Measurements from ENCODE around the gene MPG.

Gene MPG

DNA sequence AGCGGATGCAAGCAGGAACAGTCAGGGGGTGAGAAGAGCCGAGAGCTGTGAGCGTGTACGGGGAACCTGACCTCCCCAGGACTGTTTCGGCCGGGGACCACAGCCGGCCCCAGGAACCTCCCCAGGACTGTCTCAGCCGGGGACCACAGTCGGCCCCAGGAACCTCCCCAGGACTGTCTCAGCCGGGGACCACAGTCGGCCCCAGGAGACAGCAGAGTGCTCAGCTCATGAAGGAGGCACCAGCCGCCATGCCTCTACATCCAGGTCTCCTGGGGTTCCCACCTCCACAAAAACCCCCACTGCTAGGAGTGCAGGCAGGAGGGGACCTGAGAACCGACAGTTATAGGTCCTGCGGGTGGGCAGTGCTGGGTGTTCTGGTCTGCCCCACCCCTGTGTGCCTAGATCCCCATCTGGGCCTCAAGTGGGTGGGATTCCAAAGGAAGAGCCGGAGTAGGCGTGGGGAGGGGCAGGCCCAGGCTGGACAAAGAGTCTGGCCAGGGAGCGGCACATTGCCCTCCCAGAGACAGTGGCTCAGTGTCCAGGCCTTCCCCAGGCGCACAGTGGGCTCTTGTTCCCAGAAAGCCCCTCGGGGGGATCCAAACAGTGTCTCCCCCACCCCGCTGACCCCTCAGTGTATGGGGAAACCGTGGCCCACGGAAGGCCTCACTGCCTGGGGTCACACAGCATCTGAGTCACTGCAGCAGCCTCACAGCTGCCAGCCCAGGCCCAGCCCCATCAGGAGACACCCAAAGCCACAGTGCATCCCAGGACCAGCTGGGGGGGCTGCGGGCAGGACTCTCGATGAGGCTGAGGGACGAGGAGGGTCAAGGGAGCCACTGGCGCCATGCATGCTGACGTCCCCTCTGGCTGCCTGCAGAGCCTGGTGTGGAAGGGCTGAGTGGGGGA lies 9.9 kb upstream of the MPG start:
- no peak overlapping the region for H3K27ac Mint-ChIP-seq
- peaks cover 51% of the 10 kb centered on the region for H3K4me1 Mint-ChIP-seq
- DNase-seq, result no peak
- H3K4me3 Mint-ChIP-seq, result no peak overlapping the region
- H3K36me3 Mint-ChIP-seq (ENCODE audit: low read depth), result no peaks in the 10 kb centered on the region
- TF ChIP-seq, protein P1, sequence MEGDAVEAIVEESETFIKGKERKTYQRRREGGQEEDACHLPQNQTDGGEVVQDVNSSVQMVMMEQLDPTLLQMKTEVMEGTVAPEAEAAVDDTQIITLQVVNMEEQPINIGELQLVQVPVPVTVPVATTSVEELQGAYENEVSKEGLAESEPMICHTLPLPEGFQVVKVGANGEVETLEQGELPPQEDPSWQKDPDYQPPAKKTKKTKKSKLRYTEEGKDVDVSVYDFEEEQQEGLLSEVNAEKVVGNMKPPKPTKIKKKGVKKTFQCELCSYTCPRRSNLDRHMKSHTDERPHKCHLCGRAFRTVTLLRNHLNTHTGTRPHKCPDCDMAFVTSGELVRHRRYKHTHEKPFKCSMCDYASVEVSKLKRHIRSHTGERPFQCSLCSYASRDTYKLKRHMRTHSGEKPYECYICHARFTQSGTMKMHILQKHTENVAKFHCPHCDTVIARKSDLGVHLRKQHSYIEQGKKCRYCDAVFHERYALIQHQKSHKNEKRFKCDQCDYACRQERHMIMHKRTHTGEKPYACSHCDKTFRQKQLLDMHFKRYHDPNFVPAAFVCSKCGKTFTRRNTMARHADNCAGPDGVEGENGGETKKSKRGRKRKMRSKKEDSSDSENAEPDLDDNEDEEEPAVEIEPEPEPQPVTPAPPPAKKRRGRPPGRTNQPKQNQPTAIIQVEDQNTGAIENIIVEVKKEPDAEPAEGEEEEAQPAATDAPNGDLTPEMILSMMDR (IDR thresholded peaks at IDR 0.05), result no peak
- no peaks in the 10 kb centered on the region for H3K27me3 Mint-ChIP-seq (ENCODE audit: low read depth, poor library complexity)
- H3K9me3 Mint-ChIP-seq, result no peaks in the 10 kb centered on the region

DNA sequence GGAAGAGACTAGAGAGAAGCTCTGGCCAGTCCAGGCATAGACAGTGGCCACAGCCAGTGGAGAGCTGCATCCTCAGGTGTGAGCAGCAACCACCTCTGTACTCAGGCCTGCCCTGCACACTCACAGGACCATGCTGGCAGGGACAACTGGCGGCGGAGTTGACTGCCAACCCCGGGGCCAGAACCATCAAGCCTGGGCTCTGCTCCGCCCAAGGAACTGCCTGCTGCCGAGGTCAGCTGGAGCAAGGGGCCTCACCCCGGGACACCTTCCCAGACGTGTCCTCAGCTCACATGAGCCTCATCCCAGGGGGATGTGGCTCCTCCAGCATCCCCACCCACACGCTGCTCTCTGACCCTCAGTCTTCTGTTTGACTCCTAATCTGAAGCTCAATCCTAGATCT lies 8.8 kb upstream of the MPG start:
- H3K27me3 Mint-ChIP-seq (ENCODE audit: low read depth, poor library complexity), result no peaks in the 10 kb centered on the region

DNA sequence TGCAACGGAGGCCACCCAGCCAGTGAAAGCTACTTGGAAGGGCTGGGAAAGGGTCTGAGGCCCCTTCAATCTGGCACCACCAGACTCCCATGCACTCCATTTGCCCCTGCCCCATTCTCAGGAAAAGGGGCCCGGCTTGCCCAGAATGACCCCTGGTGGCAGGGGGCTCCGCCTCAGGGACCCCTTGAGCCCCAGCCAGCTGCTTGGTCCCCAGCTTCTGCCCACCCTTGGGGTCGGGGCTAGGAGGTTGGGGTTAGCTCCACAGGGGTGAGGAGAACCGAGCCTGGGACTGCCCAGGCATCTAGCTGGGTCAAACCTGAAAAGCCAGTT lies 6.8 kb upstream of the MPG start:
- no peaks in the 10 kb centered on the region for H3K36me3 Mint-ChIP-seq (ENCODE audit: low read depth)
- no peaks in the 10 kb centered on the region for H3K27me3 Mint-ChIP-seq (ENCODE audit: low read depth, poor library complexity)
- H3K9me3 Mint-ChIP-seq, result no peaks in the 10 kb centered on the region
- peak overlapping the region; percentile 84 for H3K4me3 Mint-ChIP-seq
- DNase-seq, result no peak
- H3K4me1 Mint-ChIP-seq, result peaks cover 80% of the 10 kb centered on the region
- H3K27ac Mint-ChIP-seq, result no peak overlapping the region
- TF ChIP-seq, protein P1 (IDR thresholded peaks at IDR 0.05), result no peak

More for the DNA sequence above, 8.8 kb upstream of the MPG start:
- TF ChIP-seq, protein P1 (IDR thresholded peaks at IDR 0.05), result no peak
- Mint-ChIP-seq H3K4me1 (peaks cover 60% of the 10 kb centered on the region), H3K27ac (no peak overlapping the region), H3K9me3 (no peaks in the 10 kb centered on the region), H3K36me3 (ENCODE audit: low read depth) (no peaks in the 10 kb centered on the region), H3K4me3 (peak overlapping the region; percentile 18)
- no peak for DNase-seq

DNA sequence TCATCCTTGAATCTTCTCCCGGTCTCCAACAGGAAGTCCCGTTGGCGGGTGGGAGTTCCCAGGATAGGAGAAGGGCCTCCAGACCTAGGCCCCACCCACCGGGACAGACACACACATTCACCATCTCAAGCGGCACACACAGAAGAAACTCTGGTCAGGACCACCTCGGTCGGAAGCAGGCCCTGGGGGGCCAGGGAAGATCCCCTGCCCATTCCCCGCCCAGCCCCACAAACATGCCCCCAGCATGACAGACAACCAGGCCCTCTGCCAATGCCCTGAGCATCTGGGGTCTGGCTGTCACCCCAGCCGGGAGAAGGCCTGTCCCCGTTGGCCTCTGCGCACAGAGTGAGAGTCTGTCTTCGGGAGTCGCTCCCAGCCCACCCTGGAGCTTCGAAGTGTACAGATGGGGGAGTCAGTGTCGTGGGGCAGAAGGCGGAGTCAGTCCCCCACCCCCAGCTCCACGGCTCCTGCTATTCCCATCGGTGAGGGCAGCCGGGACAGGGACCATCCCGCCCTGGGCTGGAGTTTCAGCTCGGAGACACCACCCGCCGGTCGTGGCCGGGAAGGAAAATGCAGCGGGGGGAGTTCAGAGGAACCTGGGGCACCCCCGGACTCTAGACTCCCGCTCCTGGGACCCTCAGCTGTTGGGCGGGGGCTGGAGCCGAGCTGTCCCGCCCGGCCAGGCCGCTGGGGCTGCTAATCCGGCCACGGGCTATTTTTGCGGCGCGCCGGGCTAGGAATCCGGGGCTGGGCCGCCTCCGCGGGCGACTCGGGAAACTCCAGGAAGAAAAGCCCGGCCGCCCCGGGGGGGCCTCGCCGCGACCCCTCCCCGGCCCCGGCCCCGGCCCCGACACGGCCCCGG lies 6.3 kb upstream of the MPG start:
- H3K9me3 Mint-ChIP-seq, result no peaks in the 10 kb centered on the region
- TF ChIP-seq, protein P1 (IDR thresholded peaks at IDR 0.05), result no peak
- peak overlapping the region; percentile 84 for H3K4me3 Mint-ChIP-seq
- peaks cover 86% of the 10 kb centered on the region for H3K4me1 Mint-ChIP-seq
- no peaks in the 10 kb centered on the region for H3K36me3 Mint-ChIP-seq (ENCODE audit: low read depth)
- peak overlapping the region; percentile 75 for H3K27ac Mint-ChIP-seq
- H3K27me3 Mint-ChIP-seq (ENCODE audit: low read depth, poor library complexity), result no peaks in the 10 kb centered on the region
- DNase-seq, result peak; percentile 64

DNA sequence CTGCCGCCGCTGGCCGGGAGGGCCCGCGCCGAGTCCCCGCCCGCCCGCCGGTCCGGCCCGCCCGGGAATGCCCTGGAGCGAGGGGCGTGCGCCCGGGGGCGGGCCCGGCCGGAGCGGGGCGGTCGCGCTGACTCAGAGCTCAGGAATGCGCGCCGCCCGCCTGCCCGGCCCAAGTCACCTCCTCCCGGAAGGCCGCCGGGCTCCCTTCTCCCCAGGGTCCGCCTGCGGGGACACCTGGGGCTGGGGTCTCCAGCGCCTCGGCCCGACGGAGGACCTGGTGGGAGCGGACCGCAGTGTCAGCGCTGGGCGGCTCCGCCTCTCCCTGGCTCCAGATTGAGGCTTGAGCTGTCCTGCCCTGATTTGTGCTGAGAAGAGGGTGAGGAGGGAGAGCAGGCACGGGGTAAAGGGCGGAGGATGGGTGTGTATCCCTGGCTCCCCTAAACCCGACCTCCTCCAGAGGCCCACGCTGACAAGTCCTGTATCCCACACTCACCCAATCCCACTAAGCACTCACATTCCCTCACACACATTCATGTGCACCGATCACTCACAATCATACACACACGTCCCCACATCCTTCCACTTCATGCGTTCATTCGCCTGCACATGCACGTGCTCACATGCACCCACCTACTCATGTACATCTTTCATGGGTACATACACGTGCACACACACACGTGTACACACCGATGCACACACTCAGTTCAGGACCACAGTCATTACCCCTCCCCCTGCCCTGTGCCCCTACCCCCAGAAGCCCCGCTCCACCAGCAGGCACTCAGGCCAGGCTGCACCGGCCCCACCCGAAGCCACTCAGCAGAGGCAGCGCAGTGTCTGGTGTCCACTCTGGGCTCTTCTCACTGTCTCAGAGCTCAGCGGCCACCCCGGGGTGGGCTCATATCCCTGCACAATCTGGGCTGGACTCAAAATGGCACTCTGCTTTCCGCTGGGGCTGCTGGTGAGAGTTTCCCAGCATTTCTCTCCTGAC lies 5.2 kb upstream of the MPG start, which contains the start of gene RHBDF1:
RHBDF1 (minus strand) TSS at position 71 of the 988 bp plus-strand sequence. CDS start 7,616 bp downstream, outside the sequence.
- Mint-ChIP-seq H3K36me3 (ENCODE audit: low read depth) (no peaks in the 10 kb centered on the region), H3K4me1 (peaks cover 81% of the 10 kb centered on the region)
- DNase-seq, result peak; percentile 81

More for the DNA sequence above, 5.2 kb upstream of the MPG start, which contains the start of gene RHBDF1:
- H3K27ac Mint-ChIP-seq, result peak within 1 kb of the TSS; percentile 84
- H3K4me3 Mint-ChIP-seq, result peak within 1 kb of the TSS; percentile 88
- no peaks in the 10 kb centered on the region for H3K27me3 Mint-ChIP-seq (ENCODE audit: low read depth, poor library complexity)
- TF ChIP-seq, protein P1 (IDR thresholded peaks at IDR 0.05), result no peak
- no peaks in the 10 kb centered on the region for H3K9me3 Mint-ChIP-seq

Measured in nephron progenitor cell (in vitro differentiated cells).